HG03045 (cell line): ENCODE results near the gene SLC39A1.
"Not testable (repeated sequence)": the region's sequence is repeated elsewhere in the genome, so short reads cannot be mapped to it uniquely, and the experiment has no call there.

Experiments
- ATAC-seq: cut with Tn5 transposase; IDR thresholded peaks from one replicate; pipeline ENCODE4 v1.9.1; 2021; ENCODE audit warnings: mild to moderate bottlenecking, moderate library complexity; ENCODE audit not compliant: unreplicated experiment

Gene SLC39A1

GRCh38 chr1:153932156-153933131, 30.9 kb downstream of the SLC39A1 start:
- no peak for ATAC-seq

- no peak for ATAC-seq
These were observed 33.1 kb downstream of the SLC39A1 start for GRCh38 chr1:153929981-153930948.

DNA sequence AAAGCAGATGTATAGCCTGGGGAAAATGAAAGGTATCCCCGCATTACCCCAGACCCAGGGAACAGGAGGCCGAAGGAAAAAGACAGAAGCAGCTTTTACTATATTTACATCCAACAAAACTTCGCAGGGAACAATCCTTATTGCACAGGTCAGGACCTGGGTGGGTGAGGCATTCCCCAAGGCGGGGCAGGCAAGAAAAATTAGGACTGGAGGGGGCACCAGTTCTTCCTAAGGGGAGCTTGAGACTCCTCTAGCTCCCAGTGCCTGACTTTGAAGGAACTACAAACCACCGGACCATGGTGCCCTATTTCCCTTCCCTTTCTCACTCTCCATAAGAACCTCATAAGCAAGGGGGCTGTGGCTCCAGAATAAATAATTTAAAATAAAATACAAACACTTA, 33.9 kb downstream of the SLC39A1 start:
- ATAC-seq, result no peak

GRCh38 chr1:153928791-153929341, 34.5 kb downstream of the SLC39A1 start:
- ATAC-seq, result no peak

DNA sequence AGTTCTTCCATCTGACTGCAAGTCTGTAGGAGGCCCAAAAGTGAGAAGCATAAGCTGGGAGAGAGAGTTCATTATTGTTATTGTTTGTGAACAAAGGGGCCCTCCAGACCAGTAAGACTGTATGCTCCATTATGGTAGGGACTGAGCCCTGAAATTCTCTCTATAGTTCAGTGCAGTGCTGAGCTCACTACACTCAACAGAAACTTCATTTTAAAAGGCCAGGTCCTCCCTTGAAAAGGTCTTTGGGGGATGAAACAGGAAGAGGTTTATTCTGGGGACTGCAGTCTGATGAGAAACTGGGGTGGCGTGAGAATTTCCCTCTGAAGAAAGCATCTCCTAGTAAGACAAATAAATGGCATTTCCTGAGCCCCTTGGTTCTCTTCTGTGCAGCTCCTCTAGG, 35.1 kb downstream of the SLC39A1 start:
- no peak for ATAC-seq

DNA sequence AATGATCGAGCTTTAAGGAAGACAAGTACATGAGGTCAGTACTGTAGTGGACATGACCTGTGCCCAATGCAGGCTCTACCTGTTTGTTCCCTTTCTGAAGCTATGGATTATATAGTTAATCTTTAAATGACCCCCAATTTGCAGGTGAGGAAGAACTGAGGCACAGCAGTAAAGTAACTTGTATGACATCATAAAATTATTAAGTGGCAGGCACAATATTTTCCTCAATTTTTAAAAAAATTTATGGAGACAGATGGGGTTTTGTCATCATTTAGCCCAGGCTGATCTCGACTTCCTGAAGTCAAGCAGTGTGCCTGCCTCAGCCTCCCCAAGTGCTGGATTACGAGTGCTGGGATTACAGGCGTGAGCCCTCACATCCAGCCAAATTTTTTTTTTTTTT, 36.9 kb downstream of the SLC39A1 start:
- no peak for ATAC-seq

DNA sequence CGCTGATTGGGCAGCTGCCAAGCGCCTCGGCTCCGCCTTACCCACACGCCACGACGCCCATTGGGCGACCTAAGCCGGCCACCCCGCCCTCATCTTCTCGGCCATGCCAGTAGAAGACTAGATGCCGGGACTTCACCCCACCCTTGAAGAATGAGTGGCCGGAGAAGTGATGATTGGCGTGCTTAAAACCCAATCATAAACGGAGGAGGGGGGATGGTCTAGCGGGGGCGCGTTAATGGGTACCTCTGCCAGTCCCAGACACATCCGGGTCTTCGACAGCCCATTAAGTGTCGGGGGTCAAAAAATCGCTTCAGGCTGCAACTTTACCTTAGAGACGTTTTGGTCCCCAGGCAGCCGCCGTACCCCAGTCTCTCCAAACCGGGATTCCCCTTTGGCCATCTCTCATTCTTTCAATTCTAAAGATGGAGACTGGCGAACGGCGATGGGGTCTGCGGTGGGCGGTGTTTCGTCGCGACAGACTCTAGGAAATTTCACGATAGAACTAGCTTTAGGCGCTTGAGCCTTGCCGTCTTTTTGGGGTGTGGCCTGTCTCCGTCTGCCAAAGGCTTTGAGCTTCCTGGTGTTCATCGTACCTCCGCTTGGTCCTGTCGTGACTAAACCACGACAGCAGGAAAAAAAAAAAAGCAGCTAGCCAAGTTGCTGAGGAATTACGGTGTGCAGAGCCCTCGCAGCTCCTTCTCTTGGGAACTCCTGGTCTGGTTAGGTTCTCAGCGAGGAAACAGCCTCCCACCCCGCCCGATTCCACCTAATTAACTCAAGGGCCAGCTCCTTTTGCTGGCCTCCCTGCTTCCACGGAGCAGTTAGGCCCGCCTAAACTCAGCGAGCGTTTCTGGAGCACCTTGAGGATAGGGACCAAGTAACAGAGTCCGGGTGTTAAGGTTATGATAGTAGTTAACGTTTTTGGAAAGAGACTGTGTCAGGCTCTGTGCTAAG, 40.1 kb downstream of the SLC39A1 start, which contains the start of gene GATAD2B:
TSS of gene GATAD2B (minus strand) at position 1 of the 954 bp plus-strand sequence. CDS start 94,625 bp downstream, outside the sequence.
- ATAC-seq, result peak; percentile 96

DNA sequence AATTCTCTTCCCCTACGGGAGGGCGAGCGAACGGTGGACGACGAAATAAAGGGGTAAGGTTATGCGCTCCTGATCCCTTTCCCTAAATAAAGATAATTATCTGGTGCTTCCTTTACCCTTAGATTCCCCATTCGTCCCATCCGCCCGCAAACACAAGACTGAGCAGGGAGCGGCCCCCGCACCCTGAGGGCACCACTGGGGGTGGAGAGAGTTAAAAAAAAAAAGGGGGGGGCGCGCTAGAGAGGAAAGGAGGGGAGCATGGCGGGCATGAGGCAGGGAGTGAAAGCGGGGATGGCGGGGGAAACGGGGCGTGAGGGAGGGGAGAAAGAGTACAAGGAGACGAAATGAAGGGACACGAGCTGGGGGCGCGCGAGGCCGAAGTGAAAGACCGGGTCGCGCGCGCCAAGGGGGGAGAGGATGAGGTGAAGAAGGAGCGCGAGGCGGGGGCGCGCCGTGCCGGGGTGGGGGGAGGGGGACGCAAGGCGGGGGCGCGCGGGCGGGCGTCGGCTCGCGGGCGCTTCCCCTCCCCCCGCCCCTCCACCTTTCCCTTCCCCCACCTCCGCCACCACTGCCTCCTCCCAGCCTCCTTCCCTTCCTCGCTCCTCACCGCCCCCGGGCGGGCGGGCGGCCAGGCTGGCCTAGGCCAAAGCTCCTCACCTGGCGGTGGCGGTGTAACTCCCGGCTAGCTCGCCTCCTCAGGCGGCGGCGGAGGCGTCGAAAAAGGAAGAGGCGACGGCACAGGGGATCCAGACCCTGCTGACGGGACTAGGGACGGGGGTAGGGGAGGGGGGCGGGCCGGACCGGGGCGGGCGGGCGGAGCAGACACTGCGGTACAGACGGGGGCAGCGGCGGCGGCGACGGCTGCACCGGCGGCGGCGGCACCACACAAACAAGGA, 41.0 kb downstream of the SLC39A1 start:
- peak; percentile 25 for ATAC-seq

GRCh38 chr1:153921803-153922075, 41.6 kb downstream of the SLC39A1 start:
- no peak for ATAC-seq

DNA sequence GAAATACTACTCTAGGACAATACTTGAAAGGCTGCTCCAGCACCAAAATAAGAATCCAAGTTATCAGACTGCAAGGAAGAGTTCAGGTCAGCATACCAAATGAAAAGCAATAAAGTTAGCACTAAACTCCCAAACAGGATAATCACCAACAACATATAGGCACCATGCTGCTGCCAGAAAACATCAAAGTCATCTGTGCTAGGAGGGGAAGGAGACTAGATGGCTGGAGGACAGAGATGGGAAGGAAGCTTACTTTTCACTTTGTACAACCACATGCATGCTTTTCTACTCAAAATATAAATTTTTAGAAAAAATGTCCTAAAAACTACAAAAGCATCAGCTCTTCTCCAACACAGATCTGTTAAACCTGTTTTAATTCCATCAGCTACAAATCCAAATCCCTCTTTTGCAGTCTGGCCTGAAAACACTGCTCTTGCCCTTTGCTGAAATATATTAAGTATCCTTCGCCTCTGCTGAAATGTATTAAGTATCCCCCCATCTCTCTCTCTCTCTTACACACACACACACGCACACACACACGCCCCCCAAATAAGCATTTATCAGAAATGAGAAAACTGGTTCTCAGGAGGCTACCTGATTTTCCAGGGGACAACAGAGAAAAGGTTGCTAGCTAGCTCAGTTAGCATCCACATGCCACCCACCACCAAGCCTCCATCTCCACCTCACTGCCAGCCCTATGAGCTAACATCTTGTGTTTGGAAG, 42.1 kb downstream of the SLC39A1 start:
- ATAC-seq, result no peak

GRCh38 chr1:153919876-153920852, 43.2 kb downstream of the SLC39A1 start:
- ATAC-seq, result no peak

DNA sequence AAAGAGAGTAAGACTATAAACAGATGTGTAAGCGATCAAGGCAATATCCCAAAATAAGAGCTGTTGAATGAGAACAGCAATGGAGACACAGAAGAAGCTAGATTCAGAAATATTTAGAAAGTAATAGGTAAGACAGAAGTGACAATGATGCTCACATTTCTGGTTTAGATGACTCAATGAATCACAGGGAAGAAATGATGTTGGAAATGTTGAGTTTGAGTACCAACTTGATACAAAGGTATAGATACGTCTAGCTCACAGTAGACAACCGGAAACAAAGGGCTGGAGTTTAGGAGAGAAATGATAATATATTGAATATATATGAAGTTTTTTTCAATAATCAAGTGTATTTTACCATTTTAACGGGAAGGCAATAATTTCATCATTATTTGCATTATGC, 47.0 kb downstream of the SLC39A1 start:
- no peak for ATAC-seq

DNA sequence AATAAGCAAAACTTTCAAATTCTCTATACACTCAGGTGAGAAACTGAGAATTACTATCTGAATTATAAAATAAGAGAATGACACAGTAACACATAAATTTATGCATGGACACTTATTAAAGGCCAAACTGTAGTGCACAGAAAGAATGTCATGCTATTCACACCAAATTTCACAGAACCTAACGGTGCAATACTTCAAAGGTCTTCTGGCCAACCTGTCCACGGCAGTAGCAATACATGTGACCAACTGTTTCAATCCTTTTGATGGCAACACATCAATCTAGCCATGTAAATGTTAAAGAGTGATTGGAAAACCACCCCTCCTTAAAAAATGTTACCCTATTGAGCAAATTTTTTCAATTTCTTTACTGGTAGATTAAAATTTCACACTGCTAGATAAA, 51.0 kb downstream of the SLC39A1 start:
- ATAC-seq, result no peak

DNA sequence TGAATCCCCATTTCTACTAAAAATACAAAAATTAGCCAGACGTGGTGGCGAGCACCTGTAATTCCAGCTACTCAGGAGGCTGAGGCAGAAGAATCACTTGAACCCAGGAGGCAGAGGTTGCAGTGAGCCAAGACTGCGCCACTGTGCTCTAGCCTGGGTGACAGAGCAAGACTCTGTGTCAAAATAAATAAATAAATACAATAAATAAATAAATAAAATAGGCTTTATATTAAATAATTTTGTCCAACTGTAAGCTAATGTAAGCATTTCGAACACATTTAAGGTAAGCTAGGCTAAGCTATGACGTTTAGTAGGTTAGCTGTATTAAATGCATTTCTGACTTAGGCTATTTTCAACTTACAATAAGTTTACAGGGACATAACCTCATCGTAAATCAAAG, 52.8 kb downstream of the SLC39A1 start:
- ATAC-seq, result not testable (repeated sequence)
